ENCODE results near the gene PTK6.

Gene PTK6

GRCh38 chr20:63556873-63557478, 19.8 kb upstream of the PTK6 start:
- no peak for DNase-seq

- DNase-seq = no peak
Measured at GRCh38 chr20:63555661-63556381, 18.6 kb upstream of the PTK6 start.

- DNase-seq = no peak
Measured at GRCh38 chr20:63554361-63555278, 17.4 kb upstream of the PTK6 start.

- DNase-seq = peak; percentile 71
Measured at GRCh38 chr20:63553933-63554290, 16.7 kb upstream of the PTK6 start, which contains the start of gene FNDC11. Gene FNDC11 (plus strand): TSS chr20:63554159. CDS start chr20:63555664, 1,505 bp downstream.

- peak; percentile 94 for DNase-seq
Measured at GRCh38 chr20:63553251-63553932, 16.2 kb upstream of the PTK6 start.

GRCh38 chr20:63552481-63553249, 15.5 kb upstream of the PTK6 start:
- no peak for DNase-seq

GRCh38 chr20:63551068-63551467, 13.9 kb upstream of the PTK6 start:
- no peak for DNase-seq

- no peak for DNase-seq
Measured at GRCh38 chr20:63549679-63550282, 12.6 kb upstream of the PTK6 start.

GRCh38 chr20:63549019-63549418, 11.8 kb upstream of the PTK6 start:
- DNase-seq = no peak

- DNase-seq = no peak
Measured at GRCh38 chr20:63548542-63548941, 11.4 kb upstream of the PTK6 start.

GRCh38 chr20:63547725-63548480, 10.7 kb upstream of the PTK6 start, which contains the start of gene SRMS:
Gene SRMS (minus strand): TSS chr20:63547749. CDS start chr20:63547463, 286 bp downstream.
- no peak for DNase-seq

GRCh38 chr20:63546956-63547724, 10.0 kb upstream of the PTK6 start:
- DNase-seq = no peak

GRCh38 chr20:63546256-63546955, 9.2 kb upstream of the PTK6 start:
- DNase-seq = no peak

GRCh38 chr20:63545814-63546213, 8.6 kb upstream of the PTK6 start:
- no peak for DNase-seq

GRCh38 chr20:63544958-63545516, 7.9 kb upstream of the PTK6 start:
- no peak for DNase-seq

GRCh38 chr20:63544241-63544957, 7.2 kb upstream of the PTK6 start:
- DNase-seq = no peak

- DNase-seq = no peak
Measured at GRCh38 chr20:63543733-63544132, 6.6 kb upstream of the PTK6 start.

- DNase-seq = no peak
Measured at GRCh38 chr20:63543131-63543530, 6.0 kb upstream of the PTK6 start.
